HepG2 (cell line): ENCODE measurements around the gene PSMD12. TPM values are rescaled to one million over a fixed set of nuclear protein-coding genes. Genes with fewer than 3 reads are reported as not detected.

Source experiments
- ATAC-seq: fragments of 200-7000 bp; cut with Tn5 transposase; 3 replicates; pipeline ENCODE4 v1.9.1; 2020; ENCODE audit warnings: mild to moderate bottlenecking, moderate library complexity
- BruUV-seq: library from RNA; stranded (reverse); fragments of 400-500 nt; replicated peaks from 2 replicates; lab custom pipeline; 2021; lab: Mats Ljungman, UMichigan
- CTCF ChIA-PET: fragments of 300-600 bp; formaldehyde crosslinking; extraction: SDS; loops from one replicate; lab custom pipeline; 2021; ENCODE audit warnings: low total read pairs, inconsistent platforms, low intra/inter-chr PET ratio; lab: Yijun Ruan, JAX
- POLR2A ChIA-PET: fragments of 350-600 bp; sonication (Branson Sonifier 250); formaldehyde crosslinking; loops from one replicate; lab custom pipeline; 2020; ENCODE audit warnings: antibody characterized with exemption, inconsistent platforms; lab: Yijun Ruan, JAX
- DNase-seq: peaks from one replicate; pipeline ENCODE4 v3.0.0-alpha.2; 2015; ENCODE audit warnings: low spot score
- FAIRE-seq: peaks from 3 replicates; lab custom pipeline; 2011; peaks lifted over from hg19 to GRCh38; lab: Jason Lieb, UNC
- H2AFZ ChIP-seq: one replicate; pipeline ENCODE4 v1.6.1; 2011; ENCODE audit warnings: low read length, inconsistent platforms
- H3K27ac ChIP-seq: fragments of 300-600 bp; 3 replicates; pipeline ENCODE4 v1.8.0; 2011; ENCODE audit warnings: mixed run types, mild to moderate bottlenecking, mixed read lengths, low read length, inconsistent platforms; ENCODE audit not compliant: insufficient read depth; ENCODE audit errors: extremely low read length
- H3K27me3 ChIP-seq, 2 experiments: fragments of 200-600 bp in 1 of 2; 2 replicates in 1 of 2; 3 replicates in 1 of 2; pipeline versions ENCODE4 v1.6.0 to v1.8.0; 2011; ENCODE audit warnings: low read length in 2 of 2, mild to moderate bottlenecking in 2 of 2, moderate library complexity in 2 of 2, inconsistent platforms in 1 of 2; ENCODE audit not compliant: insufficient read depth in 2 of 2, control insufficient read depth in 1 of 2
- H3K36me3 ChIP-seq, 2 experiments: fragments of 200-600 bp in 1 of 2; replicated peaks in 1 of 2; 2 replicates in 1 of 2; 3 replicates in 1 of 2; pipeline versions ENCODE4 v1.5.1 to v1.8.0; 2011; ENCODE audit warnings: low read length in 2 of 2, inconsistent platforms in 1 of 2; ENCODE audit not compliant: insufficient read depth in 2 of 2, control insufficient read depth in 1 of 2
- H3K4me1 ChIP-seq: 2 replicates; pipeline ENCODE4 v1.5.1; 2012; ENCODE audit warnings: low read length, inconsistent platforms; ENCODE audit not compliant: insufficient read depth
- H3K4me2 ChIP-seq: 2 replicates; pipeline ENCODE4 v1.6.0; 2011; ENCODE audit warnings: low read depth, low read length, inconsistent platforms
- H3K4me3 ChIP-seq, 3 experiments: fragments of 200-600 bp in 1 of 3; sonication (generic), shearing (Covaris generic) in 1 of 3; replicated peaks in 1 of 3; 2 replicates each; pipeline ENCODE4 v1.5.1; 2011 to 2016; ENCODE audit warnings: low read length in 3 of 3, inconsistent platforms in 2 of 3, low read depth in 2 of 3, mild to moderate bottlenecking in 2 of 3, control low read depth in 1 of 3, mixed read lengths in 1 of 3; ENCODE audit not compliant: insufficient read depth in 1 of 3
- H3K79me2 ChIP-seq: one replicate; pipeline ENCODE4 v1.6.1; 2011; ENCODE audit warnings: low read length, inconsistent platforms; ENCODE audit not compliant: insufficient read depth
- H3K9ac ChIP-seq: 2 replicates; pipeline ENCODE4 v1.6.0; 2011; ENCODE audit warnings: mild to moderate bottlenecking, low read depth, low read length, inconsistent platforms; ENCODE audit not compliant: insufficient read depth
- H3K9me3 ChIP-seq: 2 replicates; pipeline ENCODE4 v1.5.1; 2012; ENCODE audit warnings: mild to moderate bottlenecking, low read length
- H4K20me1 ChIP-seq: 2 replicates; pipeline ENCODE4 v1.6.0; 2011; ENCODE audit warnings: inconsistent platforms, mild to moderate bottlenecking, low read length, moderate library complexity; ENCODE audit not compliant: insufficient read depth
- FOXP4 ChIP-seq: sonication (generic); formaldehyde crosslinking; IDR thresholded peaks from 2 replicates; pipeline ENCODE4 v1.4.0; 2020; ENCODE audit warnings: missing genetic modification reagents
- KMT2A ChIP-seq: sonication (generic); formaldehyde crosslinking; IDR thresholded peaks from 2 replicates; pipeline ENCODE4 v1.4.0; 2020; ENCODE audit warnings: missing genetic modification reagents
- RCOR2 ChIP-seq: IDR thresholded peaks from 2 replicates; pipeline ENCODE4 v1.6.1; 2016; ENCODE audit warnings: missing biosample characterization, missing genetic modification reagents
- RELA ChIP-seq: sonication (generic); formaldehyde crosslinking; IDR thresholded peaks from 2 replicates; pipeline ENCODE4 v1.4.0; 2020; ENCODE audit warnings: missing genetic modification reagents
- RNF219 ChIP-seq: sonication (generic); formaldehyde crosslinking; IDR thresholded peaks from 2 replicates; pipeline ENCODE4 v1.5.0; 2020; ENCODE audit warnings: mild to moderate bottlenecking, missing genetic modification reagents
- ZBTB44 ChIP-seq: sonication (generic); formaldehyde crosslinking; IDR thresholded peaks from 2 replicates; pipeline ENCODE4 v1.4.0; 2020; ENCODE audit warnings: missing genetic modification reagents
- ZFP36L2 ChIP-seq: sonication (generic); formaldehyde crosslinking; IDR thresholded peaks from 2 replicates; pipeline ENCODE4 v1.4.0; 2020; ENCODE audit warnings: missing genetic modification reagents
- ZNF451 ChIP-seq: sonication (generic); formaldehyde crosslinking; IDR thresholded peaks from 2 replicates; pipeline ENCODE4 v1.5.0; 2020; ENCODE audit warnings: mild to moderate bottlenecking, missing genetic modification reagents
- ZNF879 ChIP-seq: sonication (generic); formaldehyde crosslinking; IDR thresholded peaks from 2 replicates; pipeline ENCODE4 v1.8.1; 2023; ENCODE audit warnings: missing genetic modification reagents
- WGBS: methylation state at CpG from one replicate; pipeline ENCODE4 v1.1.6; 2017; ENCODE audit warnings: low lambda C conversion rate; 5-methylcytosine and 5-hydroxymethylcytosine counted together
- in situ Hi-C: cut with HindIII; loops from 2 replicates; pipeline ENCODE4 v1.10.0; 2017; ENCODE audit warnings: low pct_unique_long_range_greater_than_20kb; ENCODE audit not compliant: extremely low pct_ligation_motif_present
- intact Hi-C: fragments of 100-400 bp; cut with micrococcal nuclease; formaldehyde crosslinking; loops from one replicate; pipeline ENCODE4 v1.10.0; 2022; ENCODE audit not compliant: unreplicated experiment
- polyA plus RNA-seq, 8 experiments: library from polyadenylated mRNA; depleted of rRNA in 3 of 8; stranded (reverse) in 7 of 8; unstranded in 1 of 8; fragments of >200 nt; fragmentation: Illumina TruSeq in 4 of 8; extraction: Trizol in 4 of 8; gene quantifications; 2 replicates each; pipeline versions ENCODE4 v1.2.1 to v1.2.3, GENCODE V29; 2011 to 2016; ENCODE audit warnings: low read depth in 4 of 8, missing spikeins in 1 of 8, mixed read lengths in 1 of 8; ENCODE audit not compliant: insufficient read depth in 1 of 8
- total RNA-seq, 5 experiments: library from RNA; depleted of rRNA; stranded (reverse); fragments of >200 nt; fragmentation: Illumina TruSeq; extraction: Trizol; gene quantifications; 2 replicates each; pipeline ENCODE4 v1.2.3, GENCODE V29; 2016; ENCODE audit warnings: low read depth in 1 of 5

Gene PSMD12
- total and polyA plus RNA-seq, 2 of the 13 experiments (the other 11 are each of a cell fraction or from before 2014, with no cell fraction given), result 27.4 to 71.7 TPM

GRCh38 chr17:67413388-67413787 is 47.0 kb upstream of the PSMD12 start (continued):
- no peak for TF ChIP-seq ZBTB44
- TF ChIP-seq RCOR2 (CRISPR knock-in tag), result no peak
- no peak for TF ChIP-seq ZNF879 (CRISPR knock-in tag)
- no peak for TF ChIP-seq ZFP36L2

GRCh38 chr17:67412941-67413340 is 46.6 kb upstream of the PSMD12 start:
- H2AFZ ChIP-seq, result no peak overlapping the region
- ATAC-seq (no peak), DNase-seq (no peak), FAIRE-seq (no peak)
- H3K79me2 ChIP-seq, result no peaks in the 10 kb centered on the region
- no peaks in the 10 kb centered on the region for H3K4me1 ChIP-seq
- no peak for TF ChIP-seq ZNF451 (CRISPR knock-in tag)
- no peak for TF ChIP-seq RELA (CRISPR knock-in tag)
- TF ChIP-seq RNF219, result no peak
- no peak for TF ChIP-seq FOXP4 (CRISPR knock-in tag)
- no peak for TF ChIP-seq KMT2A
- no TSS peak for BruUV-seq
- ChIA-PET CTCF (no interaction called here), POLR2A (no interaction called here)
- no peak overlapping the region for H3K4me3 ChIP-seq
- no peak overlapping the region for H3K9ac ChIP-seq
- intact Hi-C loops, result no loop called here
- H3K36me3 ChIP-seq, result no peaks in the 10 kb centered on the region
- no peaks in the 10 kb centered on the region for H4K20me1 ChIP-seq
- no peaks in the 10 kb centered on the region for H3K27me3 ChIP-seq
- 58% methylated on average over 2 of the region's 2 CpGs for WGBS
- no peak overlapping the region for H3K4me2 ChIP-seq
- in situ Hi-C loops, result no loop called here
- no peaks in the 10 kb centered on the region for H3K9me3 ChIP-seq
- no peak overlapping the region for H3K27ac ChIP-seq
